ENCODE measurements around the gene HMSD. TPM values are rescaled to one million over a fixed set of nuclear protein-coding genes. Genes with fewer than 3 reads are reported as not detected.

Gene HMSD
- total and polyA plus RNA-seq, 2 of the 13 experiments (the other 11 are each of a cell fraction or from before 2014, with no cell fraction given): not detected

GRCh38 chr18:63969942-63970808, 21.1 kb downstream of the HMSD start, which contains the start of gene SERPINB8 (continued):
- TF ChIP-seq ZFP91 (CRISPR knock-in tag; IDR thresholded peaks at IDR 0.05; ENCODE audit: borderline replicate concordance) (peak; percentile 55; the same call in 1 of the 2 replicates), ZNF709 (CRISPR knock-in tag; IDR thresholded peaks at IDR 0.05) (peak; percentile 51; the same call in 1 of the 2 replicates), ARID5B (CRISPR knock-in tag; IDR thresholded peaks at IDR 0.05) (peak; percentile 49), ZNF317 (CRISPR knock-in tag; IDR thresholded peaks at IDR 0.05) (no peak), CEBPG (CRISPR knock-in tag; IDR thresholded peaks at IDR 0.05) (peak; percentile 88), ZNF543 (CRISPR knock-in tag; IDR thresholded peaks at IDR 0.05) (peak; percentile 55; the same call in 1 of the 2 replicates), ZNF704 (CRISPR knock-in tag; IDR thresholded peaks at IDR 0.05; ENCODE audit: borderline replicate concordance) (0 out of 2 replicates have a peak, but pooled peaks have one; percentile 46), E2F5 (CRISPR knock-in tag; conservative IDR thresholded peaks at IDR 0.05) (no peak), MAFK (conservative IDR thresholded peaks at IDR 0.05 in 1 of 2, IDR thresholded peaks at IDR 0.05 in 1 of 2; ENCODE audit: low read length in 2 of 2) (no peak), PBX2 (CRISPR knock-in tag; IDR thresholded peaks at IDR 0.05) (peak; percentile 15; the same call in 1 of the 2 replicates), FOXA3 (CRISPR knock-in tag; IDR thresholded peaks at IDR 0.05) (peak; percentile 25; the same call in 1 of the 2 replicates), ATF4 (CRISPR knock-in tag; IDR thresholded peaks at IDR 0.05) (peak in 1 of 2 experiments; percentile 57; a peak in 1 of 4 replicates), THAP7 (CRISPR knock-in tag; IDR thresholded peaks at IDR 0.05) (0 out of 2 replicates have a peak, but pooled peaks have one; percentile 54), RBAK (CRISPR knock-in tag; IDR thresholded peaks at IDR 0.05) (no peak), KLF13 (CRISPR knock-in tag; IDR thresholded peaks at IDR 0.05) (0 out of 2 replicates have a peak, but pooled peaks have one; percentile 56), ETV5 (CRISPR knock-in tag; IDR thresholded peaks at IDR 0.05; ENCODE audit: borderline replicate concordance) (peak; percentile 92)
